HEK293 (cell line): ENCODE data around the gene TM6SF1.

Experiments used
- REPIN1 ChIP-seq: fragments of 450-650 bp; formaldehyde crosslinking; IDR thresholded peaks from 2 replicates; pipeline ENCODE4 v1.5.1; 2017; ENCODE audit warnings: missing biosample characterization, missing genetic modification characterization, low read depth
- ZBTB7A ChIP-seq: fragments of 450-650 bp; formaldehyde crosslinking; IDR thresholded peaks from 2 replicates; pipeline ENCODE4 v1.5.1; 2016; ENCODE audit warnings: low read depth, missing biosample characterization, missing genetic modification characterization
- ZNF133 ChIP-seq: fragments of 450-650 bp; formaldehyde crosslinking; IDR thresholded peaks from 2 replicates; pipeline ENCODE4 v1.5.1; 2016; ENCODE audit warnings: missing biosample characterization, missing genetic modification characterization
- ZNF2 ChIP-seq: fragments of 450-650 bp; formaldehyde crosslinking; IDR thresholded peaks from 2 replicates; pipeline ENCODE4 v1.5.1; 2016; ENCODE audit warnings: missing biosample characterization, missing genetic modification characterization
- TF ChIP-seq, protein P1 (sequence below): fragments of 450-650 bp; formaldehyde crosslinking; IDR thresholded peaks from 2 replicates; pipeline ENCODE4 v1.5.1; 2016; ENCODE audit warnings: missing biosample characterization, missing genetic modification characterization
- TF ChIP-seq, protein P2 (sequence below): fragments of 450-650 bp; formaldehyde crosslinking; IDR thresholded peaks from 2 replicates; pipeline ENCODE4 v1.5.1; 2016; ENCODE audit warnings: missing biosample characterization, missing genetic modification characterization

DNA sequence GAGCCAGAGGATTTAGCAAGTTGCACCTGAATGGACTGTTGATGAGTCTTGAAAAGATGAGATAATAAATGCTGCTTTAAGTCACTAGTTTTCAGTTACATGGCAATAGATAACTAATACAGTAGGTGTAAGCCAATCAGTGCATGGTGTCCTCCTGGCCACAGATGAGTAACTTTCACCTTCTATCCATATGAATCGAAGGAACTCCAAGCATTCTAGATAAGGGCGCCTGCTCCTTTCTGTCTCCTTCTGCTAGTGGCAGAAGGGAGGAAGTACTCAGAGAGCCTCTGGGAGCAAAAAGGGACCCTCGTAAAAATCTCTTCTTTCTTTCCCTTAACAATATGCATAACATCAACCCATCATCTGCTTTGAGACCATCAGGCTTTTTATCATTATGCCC, 37.3 kb downstream of the TM6SF1 start:
- TF ChIP-seq, protein P1, sequence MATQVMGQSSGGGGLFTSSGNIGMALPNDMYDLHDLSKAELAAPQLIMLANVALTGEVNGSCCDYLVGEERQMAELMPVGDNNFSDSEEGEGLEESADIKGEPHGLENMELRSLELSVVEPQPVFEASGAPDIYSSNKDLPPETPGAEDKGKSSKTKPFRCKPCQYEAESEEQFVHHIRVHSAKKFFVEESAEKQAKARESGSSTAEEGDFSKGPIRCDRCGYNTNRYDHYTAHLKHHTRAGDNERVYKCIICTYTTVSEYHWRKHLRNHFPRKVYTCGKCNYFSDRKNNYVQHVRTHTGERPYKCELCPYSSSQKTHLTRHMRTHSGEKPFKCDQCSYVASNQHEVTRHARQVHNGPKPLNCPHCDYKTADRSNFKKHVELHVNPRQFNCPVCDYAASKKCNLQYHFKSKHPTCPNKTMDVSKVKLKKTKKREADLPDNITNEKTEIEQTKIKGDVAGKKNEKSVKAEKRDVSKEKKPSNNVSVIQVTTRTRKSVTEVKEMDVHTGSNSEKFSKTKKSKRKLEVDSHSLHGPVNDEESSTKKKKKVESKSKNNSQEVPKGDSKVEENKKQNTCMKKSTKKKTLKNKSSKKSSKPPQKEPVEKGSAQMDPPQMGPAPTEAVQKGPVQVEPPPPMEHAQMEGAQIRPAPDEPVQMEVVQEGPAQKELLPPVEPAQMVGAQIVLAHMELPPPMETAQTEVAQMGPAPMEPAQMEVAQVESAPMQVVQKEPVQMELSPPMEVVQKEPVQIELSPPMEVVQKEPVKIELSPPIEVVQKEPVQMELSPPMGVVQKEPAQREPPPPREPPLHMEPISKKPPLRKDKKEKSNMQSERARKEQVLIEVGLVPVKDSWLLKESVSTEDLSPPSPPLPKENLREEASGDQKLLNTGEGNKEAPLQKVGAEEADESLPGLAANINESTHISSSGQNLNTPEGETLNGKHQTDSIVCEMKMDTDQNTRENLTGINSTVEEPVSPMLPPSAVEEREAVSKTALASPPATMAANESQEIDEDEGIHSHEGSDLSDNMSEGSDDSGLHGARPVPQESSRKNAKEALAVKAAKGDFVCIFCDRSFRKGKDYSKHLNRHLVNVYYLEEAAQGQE (tag by site-specific recombination): no peak
- no peak for TF ChIP-seq REPIN1 (tag by site-specific recombination)
- no peak for TF ChIP-seq ZNF2
- TF ChIP-seq, protein P2, sequence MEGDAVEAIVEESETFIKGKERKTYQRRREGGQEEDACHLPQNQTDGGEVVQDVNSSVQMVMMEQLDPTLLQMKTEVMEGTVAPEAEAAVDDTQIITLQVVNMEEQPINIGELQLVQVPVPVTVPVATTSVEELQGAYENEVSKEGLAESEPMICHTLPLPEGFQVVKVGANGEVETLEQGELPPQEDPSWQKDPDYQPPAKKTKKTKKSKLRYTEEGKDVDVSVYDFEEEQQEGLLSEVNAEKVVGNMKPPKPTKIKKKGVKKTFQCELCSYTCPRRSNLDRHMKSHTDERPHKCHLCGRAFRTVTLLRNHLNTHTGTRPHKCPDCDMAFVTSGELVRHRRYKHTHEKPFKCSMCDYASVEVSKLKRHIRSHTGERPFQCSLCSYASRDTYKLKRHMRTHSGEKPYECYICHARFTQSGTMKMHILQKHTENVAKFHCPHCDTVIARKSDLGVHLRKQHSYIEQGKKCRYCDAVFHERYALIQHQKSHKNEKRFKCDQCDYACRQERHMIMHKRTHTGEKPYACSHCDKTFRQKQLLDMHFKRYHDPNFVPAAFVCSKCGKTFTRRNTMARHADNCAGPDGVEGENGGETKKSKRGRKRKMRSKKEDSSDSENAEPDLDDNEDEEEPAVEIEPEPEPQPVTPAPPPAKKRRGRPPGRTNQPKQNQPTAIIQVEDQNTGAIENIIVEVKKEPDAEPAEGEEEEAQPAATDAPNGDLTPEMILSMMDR (tag by site-specific recombination): no peak
- no peak for TF ChIP-seq ZNF133
- TF ChIP-seq ZBTB7A (tag by site-specific recombination): no peak
